ENCODE data around the gene ARMC5. TPM values are rescaled to one million over a fixed set of nuclear protein-coding genes. Genes with fewer than 3 reads are reported as not detected.

The ARMC5 gene
- total and polyA plus RNA-seq, 4 experiments from 2014 or later, result 4.3 to 7.0 (median 6.3) TPM

Other genes starting within 250 kb of the ARMC5 start
- gene TRIM72, start 245.4 kb upstream of the ARMC5 start, total RNA-seq, result not detected
- not detected for gene TRIM72, start 245.4 kb upstream of the ARMC5 start, polyA plus RNA-seq
- not detected for gene PYDC1, start 242.4 kb upstream of the ARMC5 start, total RNA-seq
- not detected for gene PYDC1, start 242.4 kb upstream of the ARMC5 start, polyA plus RNA-seq
- 1 to 10 TPM; 1.4 to 2.2 TPM for gene ITGAM, start 199.5 kb upstream of the ARMC5 start, total RNA-seq
- gene ITGAM, start 199.5 kb upstream of the ARMC5 start, polyA plus RNA-seq, result 1 to 10 TPM; 2.0 to 2.1 TPM
- gene ITGAX, start 104.3 kb upstream of the ARMC5 start, total RNA-seq, result 1 to 10 TPM; 4.6 to 6.3 TPM
- under 1 TPM in 1 of 2 donors, not detected in 1; 0.09 TPM for gene ITGAX, start 104.3 kb upstream of the ARMC5 start, polyA plus RNA-seq
- gene ITGAD, start 66.2 kb upstream of the ARMC5 start, total RNA-seq, result not detected
- gene ITGAD, start 66.2 kb upstream of the ARMC5 start, polyA plus RNA-seq, result under 1 TPM in 1 of 2 donors, not detected in 1; 0.07 TPM
- gene COX6A2, start 31.1 kb upstream of the ARMC5 start, total RNA-seq, result not detected
- not detected for gene COX6A2, start 31.1 kb upstream of the ARMC5 start, polyA plus RNA-seq
- under 1 TPM; 0.19 to 0.23 TPM for gene ZNF843, start 16.7 kb upstream of the ARMC5 start, total RNA-seq
- not detected for gene ZNF843, start 16.7 kb upstream of the ARMC5 start, polyA plus RNA-seq
- gene TGFB1I1, start 12.7 kb downstream of the ARMC5 start, total RNA-seq, result under 1 TPM; 0.42 to 0.49 TPM
- under 1 TPM in 1 of 2 donors, not detected in 1; 0.57 TPM for gene TGFB1I1, start 12.7 kb downstream of the ARMC5 start, polyA plus RNA-seq
- 1 to 10 TPM; 2.8 to 4.5 TPM for gene SLC5A2, start 23.6 kb downstream of the ARMC5 start, total RNA-seq
- 1 to 10 TPM in 1 of 2 donors, under 1 TPM in 1; 0.12 to 2.8 TPM for gene SLC5A2, start 23.6 kb downstream of the ARMC5 start, polyA plus RNA-seq
- gene RUSF1, start 48.9 kb downstream of the ARMC5 start, total RNA-seq, result 100 to 1,000 TPM; 101 to 110 TPM
- gene RUSF1, start 48.9 kb downstream of the ARMC5 start, polyA plus RNA-seq, result 10 to 100 TPM; 16.3 to 21.9 TPM
- gene AHSP, start 68.4 kb downstream of the ARMC5 start, total RNA-seq, result not detected
- gene AHSP, start 68.4 kb downstream of the ARMC5 start, polyA plus RNA-seq, result not detected